GM10266 (cell line): ENCODE data around the gene SLC1A1.
"Not testable (repeated sequence)": the region's sequence is repeated elsewhere in the genome, so short reads cannot be mapped to it uniquely, and the experiment has no call there.

Experiments
- DNase-seq: peaks from one replicate; pipeline ENCODE4 v3.0.0; 2012; ENCODE audit errors: extremely low spot score
- CTCF ChIP-seq: IDR thresholded peaks from 2 replicates; pipeline ENCODE4 v1.5.1; 2012; ENCODE audit warnings: mild to moderate bottlenecking, low read depth; ENCODE audit not compliant: control insufficient read depth, insufficient read depth; ENCODE audit errors: missing control alignments

The SLC1A1 gene

GRCh38 chr9:4536196-4536595, 45.9 kb downstream of the SLC1A1 start:
- not testable (repeated sequence) for DNase-seq

GRCh38 chr9:4537581-4537980, 47.3 kb downstream of the SLC1A1 start:
- no peak for TF ChIP-seq CTCF
- no peak for DNase-seq

- no peak for TF ChIP-seq CTCF
- no peak for DNase-seq
Observed at GRCh38 chr9:4538107-4538506, 47.8 kb downstream of the SLC1A1 start.

- no peak for TF ChIP-seq CTCF
- DNase-seq, result no peak
Observed at GRCh38 chr9:4538621-4539020, 48.4 kb downstream of the SLC1A1 start.

- no peak for DNase-seq
- TF ChIP-seq CTCF, result no peak
Observed at GRCh38 chr9:4540425-4540824, 50.2 kb downstream of the SLC1A1 start.

- DNase-seq, result no peak
- no peak for TF ChIP-seq CTCF
Observed at GRCh38 chr9:4541281-4541680, 51.0 kb downstream of the SLC1A1 start.

GRCh38 chr9:4541856-4542255, 51.6 kb downstream of the SLC1A1 start:
- DNase-seq, result no peak
- TF ChIP-seq CTCF, result no peak

GRCh38 chr9:4544714-4545113, 54.4 kb downstream of the SLC1A1 start:
- DNase-seq, result not testable (repeated sequence)
